Astrocyte of the cerebellum (primary cell): ENCODE results near the gene STT3B.

Experiments
- DNase-seq: peaks from one replicate; pipeline ENCODE4 v3.0.0-alpha.2; 2011; ENCODE audit warnings: low read depth
- H3K4me3 ChIP-seq: 2 replicates; pipeline ENCODE4 v1.5.1; 2011; ENCODE audit warnings: mild to moderate bottlenecking, low read depth, low read length, moderate library complexity
- CTCF ChIP-seq: IDR thresholded peaks from 2 replicates; pipeline ENCODE4 v1.5.1; 2012; ENCODE audit warnings: low read length, low read depth, moderate library complexity, mild to moderate bottlenecking; ENCODE audit errors: missing control alignments
- in situ Hi-C: cut with HindIII; loops from 2 replicates; pipeline ENCODE4 v1.10.0; 2017; ENCODE audit warnings: low sequenced_read_pairs

Gene STT3B

GRCh38 chr3:31555204-31555603, 22.5 kb downstream of the STT3B start:
- DNase-seq: no peak
- no peak overlapping the region for H3K4me3 ChIP-seq
- in situ Hi-C loops: no loop called here
- TF ChIP-seq CTCF: no peak

GRCh38 chr3:31559872-31560534, 27.3 kb downstream of the STT3B start:
- DNase-seq: no peak
- no peak for TF ChIP-seq CTCF
- no peak overlapping the region for H3K4me3 ChIP-seq
- in situ Hi-C loops: no loop called here

GRCh38 chr3:31561891-31562290, 29.2 kb downstream of the STT3B start:
- DNase-seq: no peak
- no peak for TF ChIP-seq CTCF
- in situ Hi-C loops: no loop called here
- H3K4me3 ChIP-seq: no peak overlapping the region

GRCh38 chr3:31562525-31562924, 29.8 kb downstream of the STT3B start:
- no peak overlapping the region for H3K4me3 ChIP-seq
- no peak for DNase-seq
- in situ Hi-C loops: no loop called here
- no peak for TF ChIP-seq CTCF

GRCh38 chr3:31565288-31565687, 32.6 kb downstream of the STT3B start:
- no peak for TF ChIP-seq CTCF
- H3K4me3 ChIP-seq: no peak overlapping the region
- DNase-seq: no peak
- in situ Hi-C loops: no loop called here

- peak; percentile 40 for TF ChIP-seq CTCF
- no peak for DNase-seq
- no peak overlapping the region for H3K4me3 ChIP-seq
- in situ Hi-C loops: no loop called here
These were observed 34.3 kb downstream of the STT3B start for GRCh38 chr3:31567036-31567435.

GRCh38 chr3:31568649-31569048, 35.9 kb downstream of the STT3B start:
- no peak for TF ChIP-seq CTCF
- H3K4me3 ChIP-seq: no peak overlapping the region
- DNase-seq: no peak
- in situ Hi-C loops: no loop called here
